NB4 (cell line): ENCODE measurements around the gene AOAH.

Experiments
- CTCF ChIP-seq: IDR thresholded peaks from one replicate; pipeline ENCODE4 v1.5.1; 2012; ENCODE audit warnings: low read depth, low read length
- MAX ChIP-seq: IDR thresholded peaks from 2 replicates; pipeline ENCODE4 v1.6.1; 2011; ENCODE audit warnings: low read depth, low read length
- POLR2A ChIP-seq: IDR thresholded peaks from 2 replicates; pipeline ENCODE4 v1.6.1; 2011; ENCODE audit warnings: mild to moderate bottlenecking; ENCODE audit not compliant: insufficient read length; ENCODE audit errors: extremely low read depth

- TF ChIP-seq CTCF = no peak
- TF ChIP-seq MAX = no peak
- TF ChIP-seq POLR2A = no peak
Observed at GRCh38 chr7:36563706-36564327, 160.5 kb downstream of the AOAH start.
